Measurements from ENCODE around the gene RRAS2. TPM values are rescaled to one million over a fixed set of nuclear protein-coding genes. Genes with fewer than 3 reads are reported as not detected.

RRAS2 gene
- total and polyA plus RNA-seq, 10 of the 15 experiments (the other 5 are each of a cell fraction or from before 2014, with no cell fraction given): 26.9 to 72.4 (median 45.4) TPM

DNA sequence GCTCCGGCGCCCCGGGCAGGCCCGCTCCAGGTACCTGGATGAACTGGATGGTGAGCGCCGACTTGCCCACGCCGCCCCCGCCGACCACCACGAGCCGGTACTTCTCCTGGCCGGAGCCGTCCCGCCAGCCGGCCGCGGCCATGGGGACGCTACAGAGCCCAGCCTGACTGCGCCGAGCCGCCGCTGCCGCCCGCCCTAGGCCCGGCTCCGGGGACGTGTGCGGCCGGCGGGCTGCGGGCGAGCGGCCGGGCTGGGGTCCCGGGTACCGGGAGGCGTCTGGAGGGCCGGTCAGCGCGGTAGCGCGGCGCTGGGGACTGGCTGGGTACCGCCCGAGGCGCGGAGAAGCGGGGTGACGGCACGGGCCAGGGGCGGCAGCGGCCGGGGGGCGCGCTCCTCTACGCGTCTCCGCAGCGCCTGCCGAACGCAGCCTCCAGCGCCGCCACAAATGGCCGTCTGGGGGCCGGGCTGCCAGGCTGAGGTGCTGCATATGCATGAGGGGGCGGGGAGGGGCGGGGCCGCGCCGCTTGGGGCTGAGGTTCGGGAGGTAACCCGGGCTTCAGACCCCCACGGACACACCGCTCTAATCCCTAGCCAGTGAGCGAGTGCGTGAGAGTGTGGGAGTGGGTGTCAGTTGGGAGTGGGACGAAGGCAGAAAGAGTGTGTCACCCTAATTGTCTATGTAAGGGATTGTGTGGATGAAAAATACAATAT is at the start of gene RRAS2 (continued):
- peak; percentile 53; the same call in 1 of the 2 replicates for TF ChIP-seq CREB1 (IDR thresholded peaks at IDR 0.05; ENCODE audit: low read depth)
- no peak for TF ChIP-seq MTA2 (IDR thresholded peaks at IDR 0.05; ENCODE audit: low read depth)
- TF ChIP-seq NR2F1 (conservative IDR thresholded peaks at IDR 0.05): peak; percentile 50; the same call in 1 of the 2 replicates
- no peak for TF ChIP-seq NBN (IDR thresholded peaks at IDR 0.05)
- 0 out of 2 replicates have a peak, but pooled peaks have one; percentile 24 for TF ChIP-seq ZSCAN29 (IDR thresholded peaks at IDR 0.05)
- TF ChIP-seq, protein P1, sequence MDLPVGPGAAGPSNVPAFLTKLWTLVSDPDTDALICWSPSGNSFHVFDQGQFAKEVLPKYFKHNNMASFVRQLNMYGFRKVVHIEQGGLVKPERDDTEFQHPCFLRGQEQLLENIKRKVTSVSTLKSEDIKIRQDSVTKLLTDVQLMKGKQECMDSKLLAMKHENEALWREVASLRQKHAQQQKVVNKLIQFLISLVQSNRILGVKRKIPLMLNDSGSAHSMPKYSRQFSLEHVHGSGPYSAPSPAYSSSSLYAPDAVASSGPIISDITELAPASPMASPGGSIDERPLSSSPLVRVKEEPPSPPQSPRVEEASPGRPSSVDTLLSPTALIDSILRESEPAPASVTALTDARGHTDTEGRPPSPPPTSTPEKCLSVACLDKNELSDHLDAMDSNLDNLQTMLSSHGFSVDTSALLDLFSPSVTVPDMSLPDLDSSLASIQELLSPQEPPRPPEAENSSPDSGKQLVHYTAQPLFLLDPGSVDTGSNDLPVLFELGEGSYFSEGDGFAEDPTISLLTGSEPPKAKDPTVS (IDR thresholded peaks at IDR 0.05; ENCODE audit: low read depth, low read length): no peak
- no peak for TF ChIP-seq RAD51 (IDR thresholded peaks at IDR 0.05)
- TF ChIP-seq, protein P2, sequence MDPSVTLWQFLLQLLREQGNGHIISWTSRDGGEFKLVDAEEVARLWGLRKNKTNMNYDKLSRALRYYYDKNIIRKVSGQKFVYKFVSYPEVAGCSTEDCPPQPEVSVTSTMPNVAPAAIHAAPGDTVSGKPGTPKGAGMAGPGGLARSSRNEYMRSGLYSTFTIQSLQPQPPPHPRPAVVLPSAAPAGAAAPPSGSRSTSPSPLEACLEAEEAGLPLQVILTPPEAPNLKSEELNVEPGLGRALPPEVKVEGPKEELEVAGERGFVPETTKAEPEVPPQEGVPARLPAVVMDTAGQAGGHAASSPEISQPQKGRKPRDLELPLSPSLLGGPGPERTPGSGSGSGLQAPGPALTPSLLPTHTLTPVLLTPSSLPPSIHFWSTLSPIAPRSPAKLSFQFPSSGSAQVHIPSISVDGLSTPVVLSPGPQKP (IDR thresholded peaks at IDR 0.05; ENCODE audit: low read depth, low read length): no peak
- TF ChIP-seq ESRRA (IDR thresholded peaks at IDR 0.05; ENCODE audit: low read length): no peak
- TF ChIP-seq SREBF2 (IDR thresholded peaks at IDR 0.05; ENCODE audit: low read length): no peak
- TF ChIP-seq ZNF24 (IDR thresholded peaks at IDR 0.05): 0 out of 2 replicates have a peak, but pooled peaks have one; percentile 22
- TF ChIP-seq RELA (IDR thresholded peaks at IDR 0.05; ENCODE audit: borderline replicate concordance, partially characterized antibody): no peak
- TF ChIP-seq, protein P3, sequence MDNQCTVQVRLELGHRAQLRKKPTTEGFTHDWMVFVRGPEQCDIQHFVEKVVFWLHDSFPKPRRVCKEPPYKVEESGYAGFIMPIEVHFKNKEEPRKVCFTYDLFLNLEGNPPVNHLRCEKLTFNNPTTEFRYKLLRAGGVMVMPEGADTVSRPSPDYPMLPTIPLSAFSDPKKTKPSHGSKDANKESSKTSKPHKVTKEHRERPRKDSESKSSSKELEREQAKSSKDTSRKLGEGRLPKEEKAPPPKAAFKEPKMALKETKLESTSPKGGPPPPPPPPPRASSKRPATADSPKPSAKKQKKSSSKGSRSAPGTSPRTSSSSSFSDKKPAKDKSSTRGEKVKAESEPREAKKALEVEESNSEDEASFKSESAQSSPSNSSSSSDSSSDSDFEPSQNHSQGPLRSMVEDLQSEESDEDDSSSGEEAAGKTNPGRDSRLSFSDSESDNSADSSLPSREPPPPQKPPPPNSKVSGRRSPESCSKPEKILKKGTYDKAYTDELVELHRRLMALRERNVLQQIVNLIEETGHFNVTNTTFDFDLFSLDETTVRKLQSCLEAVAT (IDR thresholded peaks at IDR 0.05): no peak
- TF ChIP-seq SMAD5 (IDR thresholded peaks at IDR 0.05; ENCODE audit: low read depth): no peak
- TF ChIP-seq, protein P4, sequence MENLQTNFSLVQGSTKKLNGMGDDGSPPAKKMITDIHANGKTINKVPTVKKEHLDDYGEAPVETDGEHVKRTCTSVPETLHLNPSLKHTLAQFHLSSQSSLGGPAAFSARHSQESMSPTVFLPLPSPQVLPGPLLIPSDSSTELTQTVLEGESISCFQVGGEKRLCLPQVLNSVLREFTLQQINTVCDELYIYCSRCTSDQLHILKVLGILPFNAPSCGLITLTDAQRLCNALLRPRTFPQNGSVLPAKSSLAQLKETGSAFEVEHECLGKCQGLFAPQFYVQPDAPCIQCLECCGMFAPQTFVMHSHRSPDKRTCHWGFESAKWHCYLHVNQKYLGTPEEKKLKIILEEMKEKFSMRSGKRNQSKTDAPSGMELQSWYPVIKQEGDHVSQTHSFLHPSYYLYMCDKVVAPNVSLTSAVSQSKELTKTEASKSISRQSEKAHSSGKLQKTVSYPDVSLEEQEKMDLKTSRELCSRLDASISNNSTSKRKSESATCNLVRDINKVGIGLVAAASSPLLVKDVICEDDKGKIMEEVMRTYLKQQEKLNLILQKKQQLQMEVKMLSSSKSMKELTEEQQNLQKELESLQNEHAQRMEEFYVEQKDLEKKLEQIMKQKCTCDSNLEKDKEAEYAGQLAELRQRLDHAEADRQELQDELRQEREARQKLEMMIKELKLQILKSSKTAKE (IDR thresholded peaks at IDR 0.05; ENCODE audit: low read depth, poor library complexity, severe bottlenecking): no peak
- TF ChIP-seq, protein P5, sequence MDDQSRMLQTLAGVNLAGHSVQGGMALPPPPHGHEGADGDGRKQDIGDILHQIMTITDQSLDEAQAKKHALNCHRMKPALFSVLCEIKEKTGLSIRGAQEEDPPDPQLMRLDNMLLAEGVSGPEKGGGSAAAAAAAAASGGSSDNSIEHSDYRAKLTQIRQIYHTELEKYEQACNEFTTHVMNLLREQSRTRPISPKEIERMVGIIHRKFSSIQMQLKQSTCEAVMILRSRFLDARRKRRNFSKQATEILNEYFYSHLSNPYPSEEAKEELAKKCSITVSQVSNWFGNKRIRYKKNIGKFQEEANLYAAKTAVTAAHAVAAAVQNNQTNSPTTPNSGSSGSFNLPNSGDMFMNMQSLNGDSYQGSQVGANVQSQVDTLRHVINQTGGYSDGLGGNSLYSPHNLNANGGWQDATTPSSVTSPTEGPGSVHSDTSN (IDR thresholded peaks at IDR 0.05; ENCODE audit: insufficient replicate concordance, low read depth, low read length): no peak
- TF ChIP-seq, protein P6, sequence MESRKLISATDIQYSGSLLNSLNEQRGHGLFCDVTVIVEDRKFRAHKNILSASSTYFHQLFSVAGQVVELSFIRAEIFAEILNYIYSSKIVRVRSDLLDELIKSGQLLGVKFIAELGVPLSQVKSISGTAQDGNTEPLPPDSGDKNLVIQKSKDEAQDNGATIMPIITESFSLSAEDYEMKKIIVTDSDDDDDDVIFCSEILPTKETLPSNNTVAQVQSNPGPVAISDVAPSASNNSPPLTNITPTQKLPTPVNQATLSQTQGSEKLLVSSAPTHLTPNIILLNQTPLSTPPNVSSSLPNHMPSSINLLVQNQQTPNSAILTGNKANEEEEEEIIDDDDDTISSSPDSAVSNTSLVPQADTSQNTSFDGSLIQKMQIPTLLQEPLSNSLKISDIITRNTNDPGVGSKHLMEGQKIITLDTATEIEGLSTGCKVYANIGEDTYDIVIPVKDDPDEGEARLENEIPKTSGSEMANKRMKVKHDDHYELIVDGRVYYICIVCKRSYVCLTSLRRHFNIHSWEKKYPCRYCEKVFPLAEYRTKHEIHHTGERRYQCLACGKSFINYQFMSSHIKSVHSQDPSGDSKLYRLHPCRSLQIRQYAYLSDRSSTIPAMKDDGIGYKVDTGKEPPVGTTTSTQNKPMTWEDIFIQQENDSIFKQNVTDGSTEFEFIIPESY (IDR thresholded peaks at IDR 0.05): no peak
- TF ChIP-seq JUNB (IDR thresholded peaks at IDR 0.05): no peak
- TF ChIP-seq SUPT20H (IDR thresholded peaks at IDR 0.05; ENCODE audit: borderline replicate concordance, control insufficient read depth, low read depth, low read length): no peak
- no peak for TF ChIP-seq BACH1 (IDR thresholded peaks at IDR 0.05; ENCODE audit: borderline replicate concordance)
- no peak for TF ChIP-seq RFX5 (IDR thresholded peaks at IDR 0.05; ENCODE audit: low read depth, low read length)
- no peak for TF ChIP-seq MTA3 (IDR thresholded peaks at IDR 0.05; ENCODE audit: borderline replicate concordance, low read length)
